ENCODE data around the gene GNG4. TPM values are rescaled to one million over a fixed set of nuclear protein-coding genes. Genes with fewer than 3 reads are reported as not detected.

GNG4 gene
- total and polyA plus RNA-seq, 3 donors from 2014 or later: 2.9 to 3.3 (median 3.2) TPM

GRCh38 chr1:235571482-235571881, 78.1 kb downstream of the GNG4 start:
- intact Hi-C loops (cut with DNase I; ENCODE audit: low total_unique reads): no loop called here
- DNase-seq: no peak
- H3K27ac ChIP-seq: no peak overlapping the region
- no peak for TF ChIP-seq POLR2A (IDR thresholded peaks at IDR 0.05)
- TF ChIP-seq CTCF (IDR thresholded peaks at IDR 0.05): no peak
- H3K36me3 ChIP-seq (ENCODE audit: low read depth, missing control alignments): no peaks in the 10 kb centered on the region
- no peaks in the 10 kb centered on the region for H3K4me1 ChIP-seq
- H3K9me3 ChIP-seq: no peaks in the 10 kb centered on the region
- no peaks in the 10 kb centered on the region for H3K27me3 ChIP-seq
- H3K4me3 ChIP-seq: no peak overlapping the region
- 88 to 93% methylated on average over 3 of the region's 3 CpGs for WGBS, 2 donors

- no peaks in the 10 kb centered on the region for H3K4me1 ChIP-seq
- no peaks in the 10 kb centered on the region for H3K9me3 ChIP-seq
- H3K27ac ChIP-seq: no peak overlapping the region
- intact Hi-C loops (cut with DNase I; ENCODE audit: low total_unique reads): no loop called here
- no peak overlapping the region for H3K4me3 ChIP-seq
- H3K36me3 ChIP-seq (ENCODE audit: low read depth, missing control alignments): no peaks in the 10 kb centered on the region
- TF ChIP-seq CTCF (IDR thresholded peaks at IDR 0.05) (no peak), POLR2A (IDR thresholded peaks at IDR 0.05) (no peak)
- DNase-seq: no peak
- no peaks in the 10 kb centered on the region for H3K27me3 ChIP-seq
- WGBS, 2 donors: 82 to 87% methylated on average over 7 of the region's 7 CpGs
Observed at GRCh38 chr1:235567812-235568503, 81.6 kb downstream of the GNG4 start.

- Histone ChIP-seq H3K27ac (no peak overlapping the region), H3K4me3 (no peak overlapping the region), H3K4me1 (no peaks in the 10 kb centered on the region), H3K36me3 (ENCODE audit: low read depth, missing control alignments) (no peaks in the 10 kb centered on the region), H3K27me3 (no peaks in the 10 kb centered on the region), H3K9me3 (no peaks in the 10 kb centered on the region)
- 83 to 85% methylated on average over 8 of the region's 8 CpGs for WGBS, 2 donors
- no peak for DNase-seq
- intact Hi-C loops (cut with DNase I; ENCODE audit: low total_unique reads): no loop called here
- TF ChIP-seq POLR2A (IDR thresholded peaks at IDR 0.05) (no peak), CTCF (IDR thresholded peaks at IDR 0.05) (no peak)
Observed at GRCh38 chr1:235566084-235566483, 83.5 kb downstream of the GNG4 start.

GRCh38 chr1:235563513-235564061, 86.0 kb downstream of the GNG4 start:
- WGBS, 2 donors: 83 to 95% methylated on average over 1 of the region's 1 CpG
- Histone ChIP-seq H3K27me3 (no peaks in the 10 kb centered on the region), H3K36me3 (ENCODE audit: low read depth, missing control alignments) (no peaks in the 10 kb centered on the region), H3K4me3 (no peak overlapping the region), H3K27ac (no peak overlapping the region), H3K9me3 (no peaks in the 10 kb centered on the region), H3K4me1 (no peaks in the 10 kb centered on the region)
- TF ChIP-seq CTCF (IDR thresholded peaks at IDR 0.05): no peak
- no peak for TF ChIP-seq POLR2A (IDR thresholded peaks at IDR 0.05)
- no peak for DNase-seq
- intact Hi-C loops (cut with DNase I; ENCODE audit: low total_unique reads): no loop called here

- no peaks in the 10 kb centered on the region for H3K36me3 ChIP-seq (ENCODE audit: low read depth, missing control alignments)
- H3K4me3 ChIP-seq: no peak overlapping the region
- intact Hi-C loops (cut with DNase I; ENCODE audit: low total_unique reads): no loop called here
- no peaks in the 10 kb centered on the region for H3K9me3 ChIP-seq
- H3K4me1 ChIP-seq: no peaks in the 10 kb centered on the region
- no peak for TF ChIP-seq POLR2A (IDR thresholded peaks at IDR 0.05)
- TF ChIP-seq CTCF (IDR thresholded peaks at IDR 0.05): no peak
- H3K27me3 ChIP-seq: no peaks in the 10 kb centered on the region
- no peak for DNase-seq
- H3K27ac ChIP-seq: no peak overlapping the region
Observed at GRCh38 chr1:235562589-235562988, 87.0 kb downstream of the GNG4 start.
